Measurements from ENCODE around the gene SERPINE1. TPM values are rescaled to one million over a fixed set of nuclear protein-coding genes. Genes with fewer than 3 reads are reported as not detected.

The SERPINE1 gene
- total and polyA plus RNA-seq, 2 experiments from 2014 or later = 1,537 to 2,000 TPM

GRCh38 chr7:101165075-101165957 lies 38.4 kb downstream of the SERPINE1 start, which contains the start of gene VGF:
Gene VGF, minus strand, starts transcription at chr7:101165569. Its CDS starts 726 bp downstream, at chr7:101164843.
- no peaks in the 10 kb centered on the region for H3K9me3 ChIP-seq (ENCODE audit: low read depth)
- no peak within 1 kb of the TSS for H2AFZ ChIP-seq
- no peaks in the 10 kb centered on the region for H3K36me3 ChIP-seq (ENCODE audit: low read depth)
- H3F3A ChIP-seq (ENCODE audit: insufficient read depth) = peaks cover 13% of the 10 kb centered on the region
- peaks cover 16% of the 10 kb centered on the region for H3K27me3 ChIP-seq (replicated peaks; ENCODE audit: insufficient read depth)
- H3K4me3 ChIP-seq = peak within 1 kb of the TSS; percentile 58
- no peak within 1 kb of the TSS for H3K9ac ChIP-seq
- in situ Hi-C loops (cut with MboI) = no loop called here
- WGBS, 2 experiments (ENCODE audit: low coverage in 1 of 2, low lambda C conversion rate in 2 of 2, missing lambda C conversion rate in 2 of 2) = 3% methylated on average over 67 to 73 of the region's 74 CpGs
- H3K4me1 ChIP-seq (ENCODE audit: insufficient read depth) = 0 out of 2 replicates have a peak, but pooled peaks cover 5% of the 10 kb centered on the region
- no peak within 1 kb of the TSS for H3K27ac ChIP-seq
- peak within 1 kb of the TSS; percentile 69 for H3K4me2 ChIP-seq (ENCODE audit: unreplicated experiment)
- DNase-seq = peak; percentile 97
- H3K79me2 ChIP-seq (ENCODE audit: insufficient read depth) = no peaks in the 10 kb centered on the region
- TF ChIP-seq EZH2phosphoT487 (IDR thresholded peaks at IDR 0.05; ENCODE audit: insufficient read depth, low read depth) (no peak), EZH2 (IDR thresholded peaks at IDR 0.05; ENCODE audit: insufficient read depth, poor library complexity, severe bottlenecking) (no peak)
- no peaks in the 10 kb centered on the region for H4K20me1 ChIP-seq (ENCODE audit: insufficient read depth)
- H3K9me2 ChIP-seq (ENCODE audit: insufficient read depth) = no peaks in the 10 kb centered on the region

- TF ChIP-seq EZH2 (IDR thresholded peaks at IDR 0.05; ENCODE audit: insufficient read depth, poor library complexity, severe bottlenecking) (peak; percentile 58), EZH2phosphoT487 (IDR thresholded peaks at IDR 0.05; ENCODE audit: insufficient read depth, low read depth) (no peak)
- Histone ChIP-seq H3K9ac (no peak overlapping the region), H2AFZ (no peak overlapping the region), H3K27me3 (replicated peaks; ENCODE audit: insufficient read depth) (peaks cover 24% of the 10 kb centered on the region), H3K4me2 (ENCODE audit: unreplicated experiment) (peak overlapping the region; percentile 69), H3F3A (ENCODE audit: insufficient read depth) (peaks cover 13% of the 10 kb centered on the region), H4K20me1 (ENCODE audit: insufficient read depth) (no peaks in the 10 kb centered on the region), H3K9me2 (ENCODE audit: insufficient read depth) (no peaks in the 10 kb centered on the region), H3K4me3 (peak overlapping the region; percentile 58), H3K36me3 (ENCODE audit: low read depth) (no peaks in the 10 kb centered on the region), H3K9me3 (ENCODE audit: low read depth) (no peaks in the 10 kb centered on the region), H3K79me2 (ENCODE audit: insufficient read depth) (no peaks in the 10 kb centered on the region), H3K4me1 (ENCODE audit: insufficient read depth) (0 out of 2 replicates have a peak, but pooled peaks cover 5% of the 10 kb centered on the region), H3K27ac (no peak overlapping the region)
- in situ Hi-C loops (cut with MboI) = no loop called here
- 2% methylated on average over 31 to 38 of the region's 38 CpGs for WGBS, 2 experiments (ENCODE audit: low coverage in 1 of 2, low lambda C conversion rate in 2 of 2, missing lambda C conversion rate in 2 of 2)
- DNase-seq = no peak
Observed at GRCh38 chr7:101165958-101166647, 39.2 kb downstream of the SERPINE1 start.

- Histone ChIP-seq H3K9me3 (ENCODE audit: low read depth) (no peaks in the 10 kb centered on the region), H3K79me2 (ENCODE audit: insufficient read depth) (no peaks in the 10 kb centered on the region), H2AFZ (no peak overlapping the region), H3F3A (ENCODE audit: insufficient read depth) (peaks cover 13% of the 10 kb centered on the region; the same call in 1 of the 2 replicates), H3K4me1 (ENCODE audit: insufficient read depth) (0 out of 2 replicates have a peak, but pooled peaks cover 5% of the 10 kb centered on the region), H3K4me2 (ENCODE audit: unreplicated experiment) (no peak overlapping the region), H3K27ac (no peak overlapping the region), H4K20me1 (ENCODE audit: insufficient read depth) (no peaks in the 10 kb centered on the region), H3K9me2 (ENCODE audit: insufficient read depth) (no peaks in the 10 kb centered on the region), H3K36me3 (ENCODE audit: low read depth) (no peaks in the 10 kb centered on the region), H3K9ac (no peak overlapping the region), H3K27me3 (replicated peaks; ENCODE audit: insufficient read depth) (peaks cover 28% of the 10 kb centered on the region), H3K4me3 (no peak overlapping the region)
- TF ChIP-seq EZH2phosphoT487 (IDR thresholded peaks at IDR 0.05; ENCODE audit: insufficient read depth, low read depth) (no peak), EZH2 (IDR thresholded peaks at IDR 0.05; ENCODE audit: insufficient read depth, poor library complexity, severe bottlenecking) (no peak)
- 2 to 5% methylated on average over 8 to 11 of the region's 11 CpGs for WGBS, 2 experiments (ENCODE audit: low coverage in 1 of 2, low lambda C conversion rate in 2 of 2, missing lambda C conversion rate in 2 of 2)
- no peak for DNase-seq
- in situ Hi-C loops (cut with MboI) = no loop called here
Observed at GRCh38 chr7:101166648-101166908, 39.7 kb downstream of the SERPINE1 start.

- Histone ChIP-seq H3K27ac (no peak overlapping the region), H3K4me2 (ENCODE audit: unreplicated experiment) (no peak overlapping the region)
- no peak for DNase-seq
Observed at GRCh38 chr7:101166909-101167644, 40.2 kb downstream of the SERPINE1 start.

More at GRCh38 chr7:101166909-101167644, 40.2 kb downstream of the SERPINE1 start:
- Histone ChIP-seq H3K27me3 (replicated peaks; ENCODE audit: insufficient read depth) (peaks cover 33% of the 10 kb centered on the region), H4K20me1 (ENCODE audit: insufficient read depth) (no peaks in the 10 kb centered on the region), H3K9ac (no peak overlapping the region), H3K9me2 (ENCODE audit: insufficient read depth) (no peaks in the 10 kb centered on the region), H3K4me1 (ENCODE audit: insufficient read depth) (0 out of 2 replicates have a peak, but pooled peaks cover 5% of the 10 kb centered on the region), H3K9me3 (ENCODE audit: low read depth) (no peaks in the 10 kb centered on the region), H3K36me3 (ENCODE audit: low read depth) (no peaks in the 10 kb centered on the region), H3K4me3 (no peak overlapping the region), H3K79me2 (ENCODE audit: insufficient read depth) (no peaks in the 10 kb centered on the region), H3F3A (ENCODE audit: insufficient read depth) (peaks cover 10% of the 10 kb centered on the region; the same call in 1 of the 2 replicates), H2AFZ (no peak overlapping the region)
- in situ Hi-C loops (cut with MboI) = no loop called here
- 0 to 2% methylated on average over 8 to 19 of the region's 19 CpGs for WGBS, 2 experiments (ENCODE audit: low coverage in 1 of 2, low lambda C conversion rate in 2 of 2, missing lambda C conversion rate in 2 of 2)
- TF ChIP-seq EZH2 (IDR thresholded peaks at IDR 0.05; ENCODE audit: insufficient read depth, poor library complexity, severe bottlenecking) (no peak), EZH2phosphoT487 (IDR thresholded peaks at IDR 0.05; ENCODE audit: insufficient read depth, low read depth) (no peak)
